Activated CD8-positive, alpha-beta memory T cell treated with anti-CD3 and anti-CD28 coated beads for 24 hours (primary cell): ENCODE results near the gene OXT.
"Not testable (repeated sequence)": the region's sequence is repeated elsewhere in the genome, so short reads cannot be mapped to it uniquely, and the experiment has no call there.

Source experiments
- DNase-seq: peaks from one replicate; pipeline ENCODE4 v3.0.0-alpha.2; 2020

The OXT gene

DNA sequence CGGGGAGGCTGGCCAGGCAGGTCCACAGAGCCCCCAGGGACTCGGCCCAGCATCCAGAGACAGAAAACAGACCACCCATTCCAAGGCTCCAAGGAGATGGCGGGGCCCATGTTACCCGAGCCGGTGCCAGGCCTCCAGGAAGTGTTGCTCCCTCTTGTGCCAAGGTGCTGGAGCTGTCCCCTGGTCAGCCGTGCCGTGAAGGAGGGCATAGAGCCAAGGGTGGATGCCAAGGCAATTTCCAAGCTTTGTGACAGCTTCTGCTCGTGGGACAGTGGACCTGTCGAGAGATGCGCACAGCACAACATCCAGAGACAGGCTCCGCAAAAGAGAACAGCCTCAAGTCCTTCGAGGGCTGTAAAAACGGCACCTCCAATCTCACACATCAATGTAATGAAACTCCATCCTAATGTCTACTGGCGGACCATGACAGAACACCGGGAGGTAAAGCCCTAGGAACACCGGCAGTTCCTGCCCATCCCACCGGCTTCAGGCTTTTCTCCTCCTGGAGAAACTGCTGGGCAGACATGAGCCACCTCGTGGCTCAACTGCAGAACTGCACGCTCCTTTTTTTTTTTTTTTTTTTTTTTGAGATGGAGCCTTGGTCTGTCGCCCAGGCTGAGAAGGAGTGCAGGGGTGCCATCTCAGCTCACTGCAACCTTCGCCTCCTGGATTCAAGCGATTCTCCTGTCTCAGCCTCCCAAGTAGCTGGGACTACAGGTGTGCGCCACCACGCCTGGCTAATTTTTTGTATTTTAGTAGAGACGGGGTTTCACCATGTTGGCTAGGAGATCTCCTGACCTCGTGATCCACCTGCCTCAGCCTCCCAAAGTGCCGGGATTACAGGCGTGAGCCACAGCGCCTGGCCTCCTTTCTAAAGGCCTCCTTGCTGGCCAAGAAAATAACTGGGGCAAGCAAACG is 44.0 kb downstream of the OXT start:
- peak; percentile 72 for DNase-seq

DNA sequence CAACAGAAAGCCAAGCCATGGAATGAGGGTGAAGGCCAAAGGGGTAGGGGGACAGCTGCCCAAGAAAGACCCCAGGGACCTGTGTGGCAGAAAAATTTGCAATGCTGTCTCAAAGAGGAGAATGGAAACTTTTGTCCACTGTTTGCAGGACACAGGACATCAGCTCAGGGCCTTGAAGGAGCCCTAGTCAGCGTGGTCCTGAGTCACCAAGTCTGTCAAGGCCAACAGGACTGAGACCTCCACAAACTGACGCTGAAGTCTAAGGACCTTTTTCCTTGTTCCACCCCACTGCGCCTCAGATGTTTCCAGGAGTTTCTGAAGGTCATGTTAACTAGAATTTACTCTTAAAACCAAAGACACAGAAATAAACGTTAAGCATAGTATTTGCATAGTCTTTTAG is 44.9 kb downstream of the OXT start:
- no peak for DNase-seq

DNA sequence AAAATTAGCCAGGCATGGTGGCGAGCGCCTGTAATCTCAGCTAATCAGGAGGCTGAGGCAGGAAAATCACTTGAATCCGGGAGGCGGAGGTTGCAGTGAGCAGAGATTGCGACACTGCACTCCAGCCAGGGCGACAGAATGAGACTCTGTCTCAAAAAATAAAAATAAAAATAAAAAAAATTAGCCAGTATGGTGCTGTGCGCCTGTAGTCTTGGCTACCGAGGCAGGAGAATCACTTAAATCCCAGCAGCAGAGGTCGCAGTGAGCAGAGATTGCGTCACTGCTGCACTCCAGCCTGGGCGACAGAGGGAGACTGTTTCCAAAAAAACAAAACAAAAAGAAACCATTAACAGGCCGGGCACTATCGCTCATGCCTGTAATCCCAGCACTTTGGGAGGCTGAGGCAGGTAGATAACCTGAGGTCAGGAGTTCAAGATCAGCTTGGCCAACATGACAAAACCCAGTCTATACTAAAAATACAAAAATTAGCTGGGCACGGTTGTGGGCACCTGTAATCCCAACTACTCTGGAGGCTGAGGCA is 46.5 kb downstream of the OXT start:
- not testable (repeated sequence) for DNase-seq

DNA sequence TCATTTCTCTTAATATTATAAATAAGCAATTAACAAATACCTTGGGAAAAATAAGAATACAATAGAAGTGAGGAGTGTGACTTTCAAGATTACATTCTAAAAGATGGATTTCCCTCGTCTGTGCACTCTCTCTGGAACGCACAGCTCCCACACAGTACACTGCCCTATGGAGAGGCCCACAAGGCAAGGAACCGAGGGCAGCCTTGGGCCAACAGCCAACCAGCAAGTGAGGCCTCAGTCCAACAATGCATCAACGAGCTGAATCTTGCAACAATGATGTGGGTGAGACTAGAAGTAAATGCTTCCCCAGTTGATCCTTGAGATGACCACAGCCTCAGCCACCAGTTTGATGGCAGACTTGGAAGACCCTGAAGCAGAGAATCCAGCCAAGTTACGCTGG is 47.6 kb downstream of the OXT start:
- DNase-seq: no peak

DNA sequence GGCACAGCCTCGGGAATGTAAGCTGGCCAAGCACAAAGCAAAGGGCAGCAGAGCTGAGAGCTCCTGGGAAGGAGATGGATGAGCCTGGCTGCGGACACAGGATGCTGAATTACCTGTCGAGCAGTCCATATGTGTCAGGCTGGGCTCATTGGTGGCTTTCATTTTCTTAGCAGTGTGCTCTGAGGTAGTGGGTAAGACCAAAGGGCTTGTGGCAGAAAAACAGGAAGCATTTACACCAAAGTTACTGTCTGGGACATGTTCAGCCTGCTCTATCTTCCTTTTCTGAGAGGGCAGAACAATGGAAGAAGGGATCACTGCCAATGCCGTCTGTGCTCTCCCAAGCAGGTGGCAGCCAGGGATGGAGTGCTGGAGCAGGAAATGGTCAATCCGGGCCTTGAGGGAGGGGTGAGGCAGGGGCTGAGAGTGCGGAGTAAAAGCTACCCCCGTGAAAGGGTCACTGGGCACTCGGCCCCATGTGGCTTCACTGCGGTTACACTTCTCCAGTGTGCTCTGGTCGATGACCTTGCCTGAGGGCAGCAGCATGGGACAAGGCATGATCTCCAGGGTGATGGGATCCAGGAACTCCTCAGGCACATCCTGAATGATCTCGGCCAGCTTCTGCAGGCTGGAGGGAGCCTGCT is 50.0 kb downstream of the OXT start:
- DNase-seq: no peak
